GM19240 (cell line): ENCODE measurements around the gene RASGRF1.

Experiments
- DNase-seq: peaks from one replicate; pipeline ENCODE4 v3.0.0; 2011; ENCODE audit warnings: low spot score; ENCODE audit not compliant: insufficient read length

RASGRF1 gene

DNA sequence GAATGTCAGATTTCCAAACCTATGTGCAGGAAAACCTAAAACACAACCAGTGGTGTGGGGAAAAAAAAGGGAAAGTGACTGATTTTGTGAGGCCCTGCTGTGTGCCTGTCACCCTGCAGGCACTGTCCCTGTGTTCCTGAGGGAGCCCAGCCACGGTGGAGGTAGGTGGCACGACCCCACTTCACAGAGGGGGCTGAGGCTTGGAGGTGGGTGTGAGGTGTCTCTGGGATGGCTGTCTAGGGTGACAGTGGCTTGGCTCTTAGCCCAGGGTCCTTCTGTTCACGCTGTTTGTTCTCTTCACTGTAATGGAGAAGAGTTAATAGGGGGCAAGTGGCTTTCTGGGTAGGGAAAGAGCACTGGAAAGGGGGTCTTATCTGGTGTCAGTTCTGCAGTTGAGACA, 22.6 kb downstream of the RASGRF1 start:
- DNase-seq = no peak

GRCh38 chr15:79067072-79067833, 23.3 kb downstream of the RASGRF1 start:
- DNase-seq = no peak

DNA sequence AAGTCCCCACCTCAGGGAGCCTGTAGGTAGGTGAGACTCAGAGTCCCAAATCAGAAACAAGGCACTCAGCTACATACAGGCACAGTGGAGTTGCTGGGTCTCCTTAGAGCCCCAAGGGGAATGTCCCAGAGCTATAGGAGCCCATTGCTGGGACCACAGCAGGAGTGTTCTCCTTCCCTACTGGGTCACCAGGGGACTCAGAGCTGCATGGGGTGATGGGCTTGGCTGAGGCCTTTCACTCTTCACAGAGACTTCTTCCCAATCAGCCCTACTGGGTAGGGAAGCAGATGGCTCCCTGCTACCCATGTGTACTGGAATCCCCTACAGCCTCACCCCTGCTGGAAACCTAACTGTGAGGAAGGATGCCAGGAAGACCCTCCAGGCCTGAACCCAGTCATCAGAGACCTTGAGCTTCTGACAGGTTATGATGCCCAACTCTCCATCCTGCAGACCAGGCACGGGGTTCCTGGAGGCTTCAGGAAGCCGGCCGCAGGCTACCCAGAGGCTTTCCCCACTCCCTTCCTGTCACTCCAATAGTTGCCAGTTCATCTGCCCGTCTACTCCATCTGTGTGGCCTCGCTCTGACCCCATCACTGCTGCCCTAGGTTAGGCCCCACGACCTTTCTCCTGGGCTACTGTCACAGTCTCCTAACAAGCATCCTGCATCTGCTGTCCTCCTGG, 24.0 kb downstream of the RASGRF1 start:
- no peak for DNase-seq

DNA sequence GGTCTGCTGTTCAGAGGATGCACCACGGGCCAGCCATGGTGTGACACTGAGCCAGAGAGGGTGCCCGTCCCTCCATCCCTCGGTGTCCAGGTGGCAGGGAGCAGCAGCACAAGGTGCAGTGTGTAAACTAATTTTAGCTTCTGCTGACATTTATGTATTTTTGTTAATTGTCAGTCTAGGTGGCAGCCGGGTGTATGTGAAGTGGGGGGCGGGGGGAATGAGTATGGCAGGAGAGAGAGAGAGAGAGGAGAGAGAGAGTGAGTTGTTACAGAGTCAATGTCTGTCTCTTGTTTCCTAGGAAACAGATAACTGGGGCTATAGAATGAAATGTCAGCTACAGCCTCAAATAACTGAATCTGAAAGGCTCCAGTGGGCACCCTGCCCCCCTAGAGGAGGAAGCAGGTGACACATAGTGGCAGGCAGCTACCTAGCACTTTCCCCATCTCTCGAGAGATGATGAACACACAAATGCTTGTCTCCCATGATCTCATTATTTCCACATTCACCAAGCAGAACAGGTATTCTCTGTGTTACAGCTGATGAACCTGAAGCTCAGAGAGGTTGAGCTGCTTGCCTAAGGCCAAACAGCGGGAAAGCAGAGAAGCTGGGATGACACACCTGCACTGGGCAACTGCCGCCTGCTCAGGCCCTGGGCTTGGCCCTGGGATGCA, 24.7 kb downstream of the RASGRF1 start:
- DNase-seq = no peak

DNA sequence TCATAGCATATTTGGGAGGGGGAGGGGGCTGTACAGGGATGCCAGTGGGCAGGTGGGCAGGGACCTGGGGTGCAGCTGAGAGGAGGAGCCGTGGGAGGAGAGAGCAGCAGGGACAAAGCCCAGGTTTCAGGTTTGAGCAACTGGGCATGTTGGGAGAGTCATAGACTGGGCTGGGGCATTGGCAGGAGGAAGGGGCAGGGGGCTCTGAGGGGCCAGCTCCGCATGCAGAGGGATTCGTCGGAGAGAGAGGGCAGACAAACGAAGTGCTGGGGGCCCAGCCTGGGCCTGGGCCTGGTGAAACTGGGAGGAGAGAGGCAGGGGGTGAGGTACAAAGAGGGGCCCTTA, 25.2 kb downstream of the RASGRF1 start:
- no peak for DNase-seq

- no peak for DNase-seq
These were observed 26.1 kb downstream of the RASGRF1 start for GRCh38 chr15:79064496-79064895.

DNA sequence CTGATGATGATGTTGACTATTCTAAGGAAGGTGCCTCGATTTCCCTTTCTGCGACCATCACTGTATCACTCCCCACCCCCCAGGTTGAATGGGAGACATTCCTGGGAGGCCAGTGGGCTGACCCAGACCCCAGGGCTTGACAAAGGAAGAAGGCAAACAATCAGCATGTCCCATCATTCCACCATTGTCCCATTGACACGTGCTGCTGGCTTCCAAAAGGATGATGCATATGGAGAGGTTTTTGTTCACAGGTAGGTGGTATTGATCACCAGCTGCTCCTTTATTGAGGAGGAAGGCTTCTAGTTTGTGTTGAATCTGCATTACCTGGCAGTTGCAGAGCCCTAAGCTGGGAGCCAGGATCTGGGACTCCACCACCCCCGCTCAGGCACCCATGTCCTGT, 30.4 kb downstream of the RASGRF1 start:
- no peak for DNase-seq

DNA sequence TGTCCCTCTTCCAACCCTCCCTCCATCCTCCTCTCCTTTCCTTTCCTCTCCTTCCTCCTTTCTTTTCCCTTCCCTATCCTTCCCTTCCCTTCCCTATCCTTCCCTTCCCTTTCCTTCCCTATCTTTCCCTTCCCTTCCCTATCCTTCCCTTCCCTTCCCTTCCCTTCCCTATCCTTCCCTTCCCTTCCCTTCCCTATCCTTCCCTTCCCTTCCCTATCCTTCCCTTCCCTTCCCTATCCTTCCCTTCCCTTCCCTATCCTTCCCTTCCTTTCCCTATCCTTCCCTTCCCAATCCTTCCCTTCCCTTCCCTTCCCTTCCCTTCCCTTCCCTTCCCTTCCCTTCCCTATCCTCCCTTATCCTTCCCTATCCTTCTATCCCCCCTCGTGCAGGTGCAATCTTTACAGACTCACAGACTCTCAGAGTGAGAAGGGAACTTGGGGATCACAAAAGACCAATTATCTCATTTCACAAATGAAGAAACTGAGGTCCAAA, 31.5 kb downstream of the RASGRF1 start:
- no peak for DNase-seq

- no peak for DNase-seq
These were observed 32.2 kb downstream of the RASGRF1 start for GRCh38 chr15:79058260-79058850.

DNA sequence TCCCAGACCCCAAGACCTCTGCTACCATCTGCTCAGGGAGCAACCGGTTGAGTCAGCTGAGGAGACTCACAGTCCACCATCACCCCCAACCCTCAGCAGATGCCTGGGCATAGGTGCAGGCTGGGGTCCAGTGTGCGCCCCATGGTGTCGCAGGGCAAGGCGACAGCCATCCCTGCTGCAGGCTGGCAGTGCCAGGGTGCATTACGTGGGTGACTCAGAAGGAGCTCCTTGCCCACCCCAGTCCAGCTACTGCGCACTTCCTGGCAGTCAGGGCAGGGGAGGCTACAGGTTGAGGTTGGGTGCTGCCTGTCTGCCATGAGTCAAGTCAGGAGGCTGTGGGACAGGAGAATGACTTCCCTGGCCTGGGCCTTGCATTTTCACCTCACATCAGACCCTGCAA, 33.5 kb downstream of the RASGRF1 start:
- no peak for DNase-seq

DNA sequence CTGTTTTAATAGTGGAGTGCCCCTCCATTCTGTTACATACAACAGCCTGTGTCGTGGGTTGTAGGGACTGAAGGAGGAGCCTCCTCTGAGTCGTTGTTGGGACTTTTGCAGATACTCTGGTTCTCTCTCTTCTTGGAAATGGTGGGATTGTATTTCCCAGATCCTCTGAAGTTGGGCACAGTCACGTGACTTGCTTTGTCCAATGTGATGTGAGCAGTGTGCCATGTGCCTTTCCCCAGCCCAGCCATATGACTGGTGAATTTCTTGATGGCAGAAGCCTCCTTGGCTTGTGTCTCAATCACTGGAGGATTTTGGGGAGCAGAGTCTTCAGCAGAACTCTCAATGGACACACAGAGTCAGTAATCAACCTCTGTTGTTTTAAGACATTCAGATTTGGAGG, 36.2 kb downstream of the RASGRF1 start:
- DNase-seq = no peak

- DNase-seq = no peak
These were observed 36.7 kb downstream of the RASGRF1 start for GRCh38 chr15:79053894-79054293.

GRCh38 chr15:79051941-79052731, 38.4 kb downstream of the RASGRF1 start:
- no peak for DNase-seq

DNA sequence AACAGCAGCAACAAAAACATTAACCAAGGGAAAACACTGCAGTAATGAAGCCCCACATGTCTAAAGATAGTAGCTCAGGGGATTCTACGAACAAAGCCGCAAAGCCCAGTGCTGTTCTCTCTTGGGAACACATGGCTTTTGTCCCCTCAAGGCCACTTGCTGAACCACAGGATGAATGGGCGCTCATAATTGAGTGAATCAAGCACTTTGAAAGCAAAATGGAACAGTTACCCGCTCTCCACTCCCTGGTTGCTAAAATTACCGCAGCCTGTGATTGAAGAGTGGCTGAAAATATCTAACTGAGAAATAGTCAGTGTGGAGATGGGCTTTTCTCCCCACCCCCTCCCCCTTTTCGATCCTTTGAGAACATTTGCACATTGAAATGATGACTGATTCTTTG, 39.6 kb downstream of the RASGRF1 start:
- no peak for DNase-seq

DNA sequence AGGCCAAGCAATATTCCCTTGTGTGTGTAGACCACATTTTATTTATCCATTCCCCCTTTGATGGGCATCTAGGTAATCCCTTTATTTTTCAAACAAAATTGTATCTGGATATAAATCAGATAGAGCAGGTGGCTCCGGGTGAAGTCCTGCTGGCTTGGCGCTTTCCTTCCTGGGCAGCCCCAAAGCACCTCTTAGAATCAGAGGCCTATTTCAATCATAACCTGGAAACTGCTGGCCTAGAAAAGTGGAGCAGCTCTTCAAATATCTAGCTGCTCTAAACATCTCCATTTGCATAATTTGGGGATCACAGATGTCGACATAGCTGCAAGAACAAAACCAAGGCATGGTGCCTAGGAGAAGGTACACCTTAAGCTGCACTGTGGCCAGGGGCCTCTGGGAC, 40.2 kb downstream of the RASGRF1 start:
- no peak for DNase-seq

DNA sequence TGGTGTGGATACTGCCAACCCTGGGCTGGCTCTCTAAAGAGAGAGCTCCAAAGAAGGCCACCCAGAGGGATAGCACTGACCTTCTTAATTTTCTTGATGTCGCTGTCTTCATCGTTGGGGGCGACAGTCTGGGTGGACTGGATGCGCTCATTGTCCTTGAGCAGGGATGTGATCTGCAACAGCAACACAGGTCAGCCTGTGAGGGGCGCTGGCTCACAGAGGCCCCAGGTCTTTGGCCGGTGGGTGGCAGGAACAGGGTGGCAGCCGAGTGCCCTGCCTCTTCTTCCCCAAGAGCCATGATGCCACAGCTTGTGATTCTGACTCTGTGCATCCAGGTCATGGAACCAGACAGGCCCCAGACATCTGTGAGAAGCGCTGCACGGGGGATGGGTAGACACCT, 41.2 kb downstream of the RASGRF1 start:
- DNase-seq = no peak

GRCh38 chr15:79047676-79048439, 42.7 kb downstream of the RASGRF1 start:
- DNase-seq = no peak

GRCh38 chr15:79046691-79047404, 43.7 kb downstream of the RASGRF1 start:
- DNase-seq = no peak

DNA sequence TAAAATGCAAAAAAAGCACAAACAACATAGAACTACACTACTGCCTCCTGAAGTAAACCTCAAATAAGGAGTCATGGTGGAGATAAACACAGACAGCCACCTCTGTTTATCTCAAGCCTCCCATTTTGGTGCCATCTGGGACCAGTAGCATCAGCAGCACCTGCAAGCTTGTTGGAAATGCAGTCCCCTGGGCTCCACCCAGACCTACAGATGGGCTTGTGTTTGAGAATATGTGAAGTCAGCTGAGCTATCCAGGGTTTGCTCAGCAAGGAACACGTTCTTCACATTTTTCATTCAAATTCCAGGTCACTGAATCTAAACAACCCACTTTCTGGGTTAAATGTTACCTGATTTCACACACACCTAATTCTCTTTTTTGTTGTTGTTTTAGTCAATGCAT, 45.5 kb downstream of the RASGRF1 start:
- DNase-seq = no peak
